ENCODE data around the gene ABT1.

GRCh38 chr6:26571592-26572296, 25.0 kb upstream of the ABT1 start:
- TF ChIP-seq, protein P1, sequence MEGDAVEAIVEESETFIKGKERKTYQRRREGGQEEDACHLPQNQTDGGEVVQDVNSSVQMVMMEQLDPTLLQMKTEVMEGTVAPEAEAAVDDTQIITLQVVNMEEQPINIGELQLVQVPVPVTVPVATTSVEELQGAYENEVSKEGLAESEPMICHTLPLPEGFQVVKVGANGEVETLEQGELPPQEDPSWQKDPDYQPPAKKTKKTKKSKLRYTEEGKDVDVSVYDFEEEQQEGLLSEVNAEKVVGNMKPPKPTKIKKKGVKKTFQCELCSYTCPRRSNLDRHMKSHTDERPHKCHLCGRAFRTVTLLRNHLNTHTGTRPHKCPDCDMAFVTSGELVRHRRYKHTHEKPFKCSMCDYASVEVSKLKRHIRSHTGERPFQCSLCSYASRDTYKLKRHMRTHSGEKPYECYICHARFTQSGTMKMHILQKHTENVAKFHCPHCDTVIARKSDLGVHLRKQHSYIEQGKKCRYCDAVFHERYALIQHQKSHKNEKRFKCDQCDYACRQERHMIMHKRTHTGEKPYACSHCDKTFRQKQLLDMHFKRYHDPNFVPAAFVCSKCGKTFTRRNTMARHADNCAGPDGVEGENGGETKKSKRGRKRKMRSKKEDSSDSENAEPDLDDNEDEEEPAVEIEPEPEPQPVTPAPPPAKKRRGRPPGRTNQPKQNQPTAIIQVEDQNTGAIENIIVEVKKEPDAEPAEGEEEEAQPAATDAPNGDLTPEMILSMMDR (IDR thresholded peaks at IDR 0.05): no peak
- TF ChIP-seq POLR2A (IDR thresholded peaks at IDR 0.05): no peak

Measured in prostate gland (tissue), 2 donors.